KOPT-K1 (cell line): ENCODE results near the gene C3orf22.

Experiments
- H3K27ac ChIP-seq: fragments of 200-600 bp; sonication (generic); 2 replicates; pipeline ENCODE4 v1.5.1; 2016; ENCODE audit warnings: antibody characterized with exemption, mild to moderate bottlenecking, low read depth, low read length; ENCODE audit not compliant: poor library complexity, severe bottlenecking
- H3K36me3 ChIP-seq: fragments of 200-600 bp; sonication (generic); 2 replicates; pipeline ENCODE4 v1.5.1; 2017; ENCODE audit warnings: antibody characterized with exemption, mild to moderate bottlenecking, low read length, moderate library complexity; ENCODE audit not compliant: insufficient read depth
- H3K9me3 ChIP-seq: fragments of 200-600 bp; sonication (generic); 2 replicates; pipeline ENCODE4 v1.5.1; 2017; ENCODE audit warnings: antibody characterized with exemption, low read length, mild to moderate bottlenecking; ENCODE audit not compliant: insufficient read depth, poor library complexity, severe bottlenecking

The C3orf22 gene

GRCh38 chr3:126503701-126504100, 55.0 kb downstream of the C3orf22 start:
- H3K9me3 ChIP-seq, result no peaks in the 10 kb centered on the region
- no peak overlapping the region for H3K27ac ChIP-seq
- H3K36me3 ChIP-seq, result no peaks in the 10 kb centered on the region

GRCh38 chr3:126502656-126503055, 56.1 kb downstream of the C3orf22 start:
- Histone ChIP-seq H3K27ac (no peak overlapping the region), H3K36me3 (no peaks in the 10 kb centered on the region), H3K9me3 (no peaks in the 10 kb centered on the region)

GRCh38 chr3:126501736-126502135, 57.0 kb downstream of the C3orf22 start:
- Histone ChIP-seq H3K9me3 (no peaks in the 10 kb centered on the region), H3K36me3 (no peaks in the 10 kb centered on the region), H3K27ac (no peak overlapping the region)

GRCh38 chr3:126501054-126501453, 57.7 kb downstream of the C3orf22 start:
- Histone ChIP-seq H3K9me3 (no peaks in the 10 kb centered on the region), H3K27ac (no peak overlapping the region), H3K36me3 (no peaks in the 10 kb centered on the region)

- Histone ChIP-seq H3K9me3 (no peaks in the 10 kb centered on the region), H3K27ac (no peak overlapping the region), H3K36me3 (no peaks in the 10 kb centered on the region)
These were observed 58.7 kb downstream of the C3orf22 start for GRCh38 chr3:126500016-126500415.
